Nephron progenitor cell (in vitro differentiated cells): ENCODE data around the gene WDSUB1.
A peak's percentile ranks its signal among the peaks of the same experiment; 100 is the strongest.

Experiments used
- DNase-seq: peaks from one replicate; pipeline ENCODE4 v3.0.0; 2021
- H3K27ac Mint-ChIP-seq: 2 replicates; pipeline ENCODE4 v1.8.0; 2021; ENCODE audit warnings: mild to moderate bottlenecking, moderate library complexity, mixed read lengths
- H3K27me3 Mint-ChIP-seq: 2 replicates; pipeline ENCODE4 v1.8.0; 2021; ENCODE audit warnings: mild to moderate bottlenecking, low read depth, mixed read lengths; ENCODE audit not compliant: poor library complexity
- H3K36me3 Mint-ChIP-seq: 2 replicates; pipeline ENCODE4 v1.8.0; 2021; ENCODE audit warnings: low read depth, mixed read lengths
- H3K4me1 Mint-ChIP-seq: 2 replicates; pipeline ENCODE4 v1.8.0; 2021; ENCODE audit warnings: mixed read lengths
- H3K4me3 Mint-ChIP-seq: 2 replicates; pipeline ENCODE4 v1.8.0; 2021; ENCODE audit warnings: mild to moderate bottlenecking, moderate library complexity, mixed read lengths
- H3K9me3 Mint-ChIP-seq: 2 replicates; pipeline ENCODE4 v1.8.0; 2021; ENCODE audit warnings: mild to moderate bottlenecking, moderate library complexity, mixed read lengths
- CTCF ChIP-seq: fragments of 200-600 bp; sonication (generic); IDR thresholded peaks from 2 replicates; pipeline ENCODE4 v1.5.0; 2021; ENCODE audit warnings: antibody characterized with exemption

Gene WDSUB1

DNA sequence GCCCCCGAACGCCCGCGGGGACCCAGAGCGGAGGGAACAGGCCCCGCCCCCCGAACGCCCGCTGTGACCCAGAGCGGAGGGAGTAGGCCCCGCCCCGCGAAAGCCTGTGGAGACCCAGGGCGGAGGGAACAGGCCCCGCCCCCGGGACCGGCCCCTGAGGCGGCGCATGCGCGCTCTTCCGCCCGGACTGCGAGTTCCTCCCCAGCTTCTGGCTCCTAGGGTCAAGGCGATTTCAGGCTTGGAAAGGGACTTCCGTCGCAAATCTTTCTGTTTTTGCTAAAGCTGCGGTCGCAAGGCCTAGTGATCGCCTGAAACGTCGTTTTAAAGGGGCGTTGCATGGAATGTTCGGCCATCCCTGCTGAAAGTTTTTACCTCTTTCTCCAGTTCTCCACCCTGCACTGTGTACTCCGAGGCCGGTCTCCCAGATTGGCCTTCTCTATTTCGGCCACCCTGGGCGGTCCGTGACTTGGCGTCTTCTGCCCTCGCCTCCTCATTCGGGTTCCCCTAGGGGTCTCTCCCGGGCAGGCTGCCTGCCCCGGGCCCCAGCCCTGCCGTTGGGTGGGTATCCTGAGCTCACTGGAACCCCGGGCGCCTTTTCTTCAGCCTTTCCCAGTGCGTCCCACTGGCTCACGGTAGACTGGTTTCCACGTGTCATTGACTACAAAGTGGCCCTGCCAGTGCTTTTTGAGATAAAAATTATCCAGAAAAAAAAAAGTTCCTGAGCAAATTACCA, 372 bp upstream of the WDSUB1 start:
- Mint-ChIP-seq H3K27me3 (peaks cover 3% of the 10 kb centered on the region), H3K4me3 (peak overlapping the region; percentile 92), H3K9me3 (no peaks in the 10 kb centered on the region), H3K27ac (peak overlapping the region; percentile 99), H3K4me1 (peaks cover 31% of the 10 kb centered on the region), H3K36me3 (peaks cover 11% of the 10 kb centered on the region)
- TF ChIP-seq CTCF: no peak
- DNase-seq: peak; percentile 99

DNA sequence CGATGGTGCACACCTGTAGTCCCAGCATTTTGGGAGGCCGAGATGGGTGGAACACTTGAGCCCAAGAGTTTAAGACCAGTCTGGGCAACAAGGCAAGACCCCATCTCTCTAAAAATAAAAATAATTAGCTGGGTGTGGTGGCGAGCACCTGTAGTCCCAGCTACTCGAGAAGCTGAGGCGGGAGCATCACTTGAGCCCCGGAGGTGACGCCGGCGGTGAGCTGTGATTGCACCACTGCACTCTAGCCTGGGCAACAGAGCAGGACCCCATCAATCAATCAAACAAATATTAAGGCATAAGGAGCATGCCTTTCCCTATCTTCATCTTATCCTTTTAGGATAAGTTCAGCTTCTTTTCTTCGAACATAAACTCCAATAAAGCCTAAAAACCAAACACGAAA, 1.1 kb downstream of the WDSUB1 start:
- no peak for DNase-seq
- Mint-ChIP-seq H3K4me1 (peaks cover 31% of the 10 kb centered on the region), H3K9me3 (no peaks in the 10 kb centered on the region), H3K36me3 (peaks cover 21% of the 10 kb centered on the region), H3K4me3 (peak overlapping the region; percentile 92), H3K27ac (peak overlapping the region; percentile 18), H3K27me3 (peaks cover 3% of the 10 kb centered on the region)
- TF ChIP-seq CTCF: no peak

DNA sequence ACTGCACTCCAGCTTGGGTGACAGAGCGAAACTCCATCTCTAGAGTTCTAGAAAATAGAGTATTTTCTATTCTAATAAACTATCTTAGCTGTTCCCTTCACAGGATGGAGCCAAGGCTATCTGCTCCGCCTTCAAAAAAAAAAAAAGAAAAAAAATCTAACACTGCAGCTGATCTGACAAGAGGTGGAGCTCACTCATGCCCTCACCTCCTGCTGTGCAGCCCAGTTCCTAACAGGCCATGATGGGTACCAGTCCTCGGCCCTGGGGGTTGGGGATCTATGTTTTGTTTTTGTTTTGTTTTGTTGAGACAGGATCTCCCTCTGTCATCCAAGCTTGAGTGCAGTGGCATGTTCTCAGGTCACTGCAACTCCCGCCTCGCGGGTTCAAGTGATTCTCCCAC, 3.0 kb downstream of the WDSUB1 start:
- DNase-seq: no peak
- Mint-ChIP-seq H3K27ac (no peak overlapping the region), H3K4me3 (no peak overlapping the region), H3K27me3 (no peaks in the 10 kb centered on the region), H3K9me3 (no peaks in the 10 kb centered on the region), H3K36me3 (peaks cover 27% of the 10 kb centered on the region), H3K4me1 (peaks cover 31% of the 10 kb centered on the region)
- TF ChIP-seq CTCF: no peak

GRCh38 chr2:159281002-159281401, 5.5 kb downstream of the WDSUB1 start:
- Mint-ChIP-seq H3K4me3 (no peak overlapping the region), H3K27me3 (no peaks in the 10 kb centered on the region), H3K27ac (no peak overlapping the region), H3K36me3 (peaks cover 27% of the 10 kb centered on the region), H3K9me3 (no peaks in the 10 kb centered on the region), H3K4me1 (peaks cover 20% of the 10 kb centered on the region)
- TF ChIP-seq CTCF: no peak
- no peak for DNase-seq

- no peak for TF ChIP-seq CTCF
Observed at GRCh38 chr2:159279700-159280099, 6.8 kb downstream of the WDSUB1 start.

GRCh38 chr2:159275111-159275510, 11.4 kb downstream of the WDSUB1 start:
- H3K4me3 Mint-ChIP-seq: no peak overlapping the region
- no peak overlapping the region for H3K27ac Mint-ChIP-seq
- H3K4me1 Mint-ChIP-seq: peaks cover 12% of the 10 kb centered on the region
- no peak for DNase-seq
- H3K27me3 Mint-ChIP-seq: no peaks in the 10 kb centered on the region
- no peaks in the 10 kb centered on the region for H3K9me3 Mint-ChIP-seq
- no peak for TF ChIP-seq CTCF
- H3K36me3 Mint-ChIP-seq: peaks cover 29% of the 10 kb centered on the region

More at GRCh38 chr2:159279700-159280099, 6.8 kb downstream of the WDSUB1 start:
- no peak for DNase-seq
- Mint-ChIP-seq H3K9me3 (no peaks in the 10 kb centered on the region), H3K4me3 (no peak overlapping the region), H3K4me1 (peaks cover 7% of the 10 kb centered on the region), H3K27me3 (no peaks in the 10 kb centered on the region), H3K27ac (no peak overlapping the region), H3K36me3 (peaks cover 30% of the 10 kb centered on the region)
